Hepatocyte (in vitro differentiated cells): ENCODE results near the gene ERO1B. TPM values are rescaled to one million over a fixed set of nuclear protein-coding genes. Genes with fewer than 3 reads are reported as not detected.

ENCODE experiments used
- DNase-seq: peaks from one replicate; pipeline ENCODE4 v3.0.0-alpha.2; 2016; ENCODE audit warnings: low spot score
- H2AFZ ChIP-seq: fragments of 200-600 bp; sonication (generic); 2 replicates; pipeline ENCODE4 v1.6.0; 2016; ENCODE audit warnings: antibody characterized with exemption, mild to moderate bottlenecking
- H3K27ac ChIP-seq: fragments of 200-600 bp; sonication (generic); 2 replicates; pipeline ENCODE4 v1.5.1; 2016; ENCODE audit warnings: mild to moderate bottlenecking
- H3K27me3 ChIP-seq: fragments of 200-600 bp; sonication (generic); 2 replicates; pipeline ENCODE4 v1.6.1; 2016
- H3K36me3 ChIP-seq: fragments of 200-600 bp; sonication (generic); replicated peaks from 2 replicates; pipeline ENCODE4 v1.5.1; 2016; ENCODE audit warnings: low read depth; ENCODE audit not compliant: insufficient read depth
- H3K4me1 ChIP-seq: fragments of 200-600 bp; sonication (generic); 2 replicates; pipeline ENCODE4 v1.5.1; 2016; ENCODE audit warnings: mild to moderate bottlenecking, moderate library complexity; ENCODE audit not compliant: insufficient read depth
- H3K4me2 ChIP-seq: fragments of 200-600 bp; sonication (generic); 2 replicates; pipeline ENCODE4 v1.6.0; 2016
- H3K4me3 ChIP-seq: fragments of 200-600 bp; sonication (generic); 2 replicates; pipeline ENCODE4 v1.5.1; 2016; ENCODE audit warnings: mild to moderate bottlenecking
- H3K79me2 ChIP-seq: fragments of 200-600 bp; sonication (generic); 2 replicates; pipeline ENCODE4 v1.6.0; 2017; ENCODE audit warnings: mild to moderate bottlenecking
- H3K9me2 ChIP-seq: fragments of 200-600 bp; sonication (generic); replicated peaks from 2 replicates; pipeline ENCODE4 v1.6.0; 2017; ENCODE audit warnings: mild to moderate bottlenecking; ENCODE audit not compliant: insufficient read depth
- H3K9me3 ChIP-seq: fragments of 200-600 bp; sonication (generic); 2 replicates; pipeline ENCODE4 v1.5.1; 2016; ENCODE audit warnings: low read depth, mild to moderate bottlenecking
- H4K20me1 ChIP-seq: fragments of 200-600 bp; sonication (generic); 2 replicates; pipeline ENCODE4 v1.6.0; 2016; ENCODE audit warnings: mild to moderate bottlenecking; ENCODE audit not compliant: insufficient read depth, poor library complexity, severe bottlenecking
- CTCF ChIP-seq: fragments of 200-600 bp; sonication (generic); IDR thresholded peaks from 2 replicates; pipeline ENCODE4 v1.5.1; 2016; ENCODE audit warnings: antibody characterized with exemption, mild to moderate bottlenecking; ENCODE audit not compliant: poor library complexity
- EZH2 ChIP-seq: fragments of 200-600 bp; sonication (generic); IDR thresholded peaks from 2 replicates; pipeline ENCODE4 v1.6.1; 2016; ENCODE audit warnings: antibody characterized with exemption, mild to moderate bottlenecking, borderline replicate concordance
- EZH2phosphoT487 ChIP-seq: fragments of 200-600 bp; sonication (generic); IDR thresholded peaks from one replicate; pipeline ENCODE4 v1.6.1; 2018; ENCODE audit warnings: antibody characterized with exemption, mild to moderate bottlenecking, low read depth, moderate library complexity; ENCODE audit not compliant: unreplicated experiment, severe bottlenecking
- WGBS: methylation state at CpG from one replicate; pipeline ENCODE4 v1.1.6; 2016; ENCODE audit warnings: low lambda C conversion rate; ENCODE audit errors: missing lambda C conversion rate; 5-methylcytosine and 5-hydroxymethylcytosine counted together
- polyA plus RNA-seq: library from polyadenylated mRNA; unstranded; fragments of >200 nt; fragmentation: Nextera tagmentation; extraction: Ambion mirVana; gene quantifications from 2 replicates; pipeline ENCODE4 v1.2.1, GENCODE V29; 2016
- total RNA-seq: library from RNA; depleted of rRNA; stranded (reverse); fragments of >200 nt; gene quantifications from 2 replicates; pipeline ENCODE4 v1.2.3, GENCODE V29; 2014

ERO1B gene
- total and polyA plus RNA-seq, 2 experiments from 2014 or later, result 3.6 to 5.8 TPM

- no peak for DNase-seq
- Histone ChIP-seq H2AFZ (no peak overlapping the region), H3K9me2 (no peaks in the 10 kb centered on the region), H3K79me2 (no peaks in the 10 kb centered on the region), H4K20me1 (no peaks in the 10 kb centered on the region), H3K36me3 (no peaks in the 10 kb centered on the region), H3K27ac (no peak overlapping the region), H3K4me3 (no peak overlapping the region), H3K9me3 (no peaks in the 10 kb centered on the region), H3K4me2 (no peak overlapping the region), H3K27me3 (no peaks in the 10 kb centered on the region), H3K4me1 (no peaks in the 10 kb centered on the region)
- 95% methylated on average over 1 of the region's 1 CpG for WGBS
- no peak for TF ChIP-seq CTCF
- no peak for TF ChIP-seq EZH2phosphoT487
- no peak for TF ChIP-seq EZH2
These were observed 59.1 kb downstream of the ERO1B start for GRCh38 chr1:236222632-236223031.

- H3K4me2 ChIP-seq, result no peak overlapping the region
- H3K27me3 ChIP-seq, result no peaks in the 10 kb centered on the region
- 97% methylated on average over 1 of the region's 1 CpG for WGBS
- no peak overlapping the region for H3K4me3 ChIP-seq
- no peak for DNase-seq
- no peaks in the 10 kb centered on the region for H3K9me2 ChIP-seq
- no peak overlapping the region for H3K27ac ChIP-seq
- H3K79me2 ChIP-seq, result no peaks in the 10 kb centered on the region
- H3K4me1 ChIP-seq, result no peaks in the 10 kb centered on the region
- TF ChIP-seq CTCF (no peak), EZH2phosphoT487 (no peak), EZH2 (no peak)
- H2AFZ ChIP-seq, result no peak overlapping the region
- H4K20me1 ChIP-seq, result no peaks in the 10 kb centered on the region
- H3K36me3 ChIP-seq, result no peaks in the 10 kb centered on the region
- H3K9me3 ChIP-seq, result no peaks in the 10 kb centered on the region
These were observed 61.3 kb downstream of the ERO1B start for GRCh38 chr1:236220473-236220872.

GRCh38 chr1:236214761-236215160 is 67.0 kb downstream of the ERO1B start:
- no peak overlapping the region for H2AFZ ChIP-seq
- 100% methylated on average over 1 of the region's 1 CpG for WGBS
- no peaks in the 10 kb centered on the region for H3K36me3 ChIP-seq
- no peaks in the 10 kb centered on the region for H4K20me1 ChIP-seq
- no peaks in the 10 kb centered on the region for H3K9me3 ChIP-seq
- no peaks in the 10 kb centered on the region for H3K4me1 ChIP-seq
- no peak overlapping the region for H3K4me2 ChIP-seq
- H3K4me3 ChIP-seq, result no peak overlapping the region
- no peaks in the 10 kb centered on the region for H3K79me2 ChIP-seq
- DNase-seq, result no peak
- no peaks in the 10 kb centered on the region for H3K9me2 ChIP-seq
- no peaks in the 10 kb centered on the region for H3K27me3 ChIP-seq
- H3K27ac ChIP-seq, result no peak overlapping the region
- TF ChIP-seq EZH2 (no peak), CTCF (no peak), EZH2phosphoT487 (no peak)

GRCh38 chr1:236213534-236213933 is 68.2 kb downstream of the ERO1B start:
- no peak for DNase-seq
- H4K20me1 ChIP-seq, result no peaks in the 10 kb centered on the region
- H3K4me1 ChIP-seq, result peaks cover 4% of the 10 kb centered on the region
- 80% methylated on average over 3 of the region's 3 CpGs for WGBS
- no peaks in the 10 kb centered on the region for H3K9me3 ChIP-seq
- no peaks in the 10 kb centered on the region for H3K36me3 ChIP-seq
- no peaks in the 10 kb centered on the region for H3K9me2 ChIP-seq
- H3K79me2 ChIP-seq, result no peaks in the 10 kb centered on the region
- H3K4me3 ChIP-seq, result no peak overlapping the region
- no peak for TF ChIP-seq CTCF
- no peak for TF ChIP-seq EZH2
- TF ChIP-seq EZH2phosphoT487, result no peak
- H3K4me2 ChIP-seq, result no peak overlapping the region
- no peak overlapping the region for H3K27ac ChIP-seq
- no peak overlapping the region for H2AFZ ChIP-seq
- H3K27me3 ChIP-seq, result no peaks in the 10 kb centered on the region
